Cardiac ventricle fibroblast (primary cell): ENCODE measurements around the gene FAM170B. TPM values are rescaled to one million over a fixed set of nuclear protein-coding genes. Genes with fewer than 3 reads are reported as not detected.

Experiments
- total RNA-seq: library from RNA; depleted of rRNA; stranded (reverse); fragments of >200 nt; gene quantifications from 2 replicates; pipeline ENCODE4 v1.2.3, GENCODE V29; 2015

The FAM170B gene
- total RNA-seq = not detected in 2 replicates

GRCh38 chr10:49133706-49134248 is at the start of gene FAM170B:
Gene FAM170B (minus strand): TSS chr10:49134021. CDS start chr10:49133918, 103 bp downstream.

GRCh38 chr10:49115015-49115795 is 18.6 kb downstream of the FAM170B start, which contains the start of gene VSTM4:
Gene VSTM4 (minus strand): TSS chr10:49115522. CDS start chr10:49115485, 37 bp downstream.

Other genes starting within 250 kb of the FAM170B start
- not detected in 2 replicates for gene LRRC18, start 194.2 kb downstream of the FAM170B start, total RNA-seq
- 5.1 and 5.3 TPM in 2 replicates for gene VSTM4, start 18.5 kb downstream of the FAM170B start, total RNA-seq
- 0.12 TPM in 1 of 2 replicates, not detected in the other for gene TMEM273, start 54.4 kb upstream of the FAM170B start, total RNA-seq
- not detected in 2 replicates for gene C10orf71, start 165.1 kb upstream of the FAM170B start, total RNA-seq